Measurements from ENCODE around the gene PPP1R9B. TPM values are rescaled to one million over a fixed set of nuclear protein-coding genes. Genes with fewer than 3 reads are reported as not detected.

PPP1R9B gene
- total and polyA plus RNA-seq, 2 of the 8 experiments (the other 6 are each of a cell fraction or from before 2014, with no cell fraction given): 5.2 to 13.1 TPM

- TF ChIP-seq JUND (IDR thresholded peaks at IDR 0.05; ENCODE audit: low read length): no peak
Observed at GRCh38 chr17:50100480-50100883, 50.0 kb downstream of the PPP1R9B start (continued).
